Hematopoietic multipotent progenitor cell treated with erythropoietin and hydrocortisone succinate and interleukin-3 and kit ligand, for 6 days (in vitro differentiated cells): ENCODE results near the gene CNOT6.
"Not testable (repeated sequence)": the region's sequence is repeated elsewhere in the genome, so short reads cannot be mapped to it uniquely, and the experiment has no call there.

ENCODE experiments used
- DNase-seq: peaks from one replicate; pipeline ENCODE4 v3.0.0-alpha.2; 2015

Gene CNOT6

DNA sequence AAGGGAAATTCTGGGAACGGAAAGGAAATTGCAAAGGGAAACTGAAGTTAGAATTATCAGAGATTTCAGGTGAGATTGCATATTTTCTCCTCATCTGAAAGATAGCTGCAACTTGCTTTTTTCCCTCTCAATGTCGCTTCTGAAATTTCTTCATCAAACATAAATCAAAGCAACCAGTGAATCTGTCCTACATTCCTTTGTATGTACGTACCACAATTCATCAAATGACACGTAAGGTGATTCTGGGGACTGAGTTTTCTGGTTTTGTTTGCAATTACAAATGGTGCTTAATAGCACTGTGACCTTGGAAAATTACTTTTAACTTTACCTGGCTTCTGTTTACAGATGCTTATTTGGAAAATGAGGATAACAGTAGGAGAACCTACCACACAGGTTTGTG, 21.9 kb upstream of the CNOT6 start:
- no peak for DNase-seq

DNA sequence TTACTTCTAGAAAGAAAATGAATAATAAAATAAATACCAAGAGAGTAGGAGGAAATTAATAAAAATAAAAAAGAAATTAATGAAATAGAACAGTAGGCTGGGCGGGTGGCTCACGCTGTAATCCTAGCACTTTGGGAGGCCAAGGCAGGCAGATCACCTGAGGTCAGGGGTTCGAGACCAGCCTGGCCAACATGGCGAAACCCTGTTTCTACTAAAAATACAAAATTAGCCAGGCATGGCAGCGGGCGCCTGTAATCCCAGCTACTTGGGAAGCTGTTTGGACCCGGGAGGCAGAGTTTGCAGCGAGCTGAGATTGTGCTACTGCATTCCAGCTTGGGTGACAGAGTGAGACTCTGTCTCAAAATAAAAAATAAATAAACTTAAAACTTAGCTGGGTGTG, 20.8 kb upstream of the CNOT6 start:
- DNase-seq: not testable (repeated sequence)

DNA sequence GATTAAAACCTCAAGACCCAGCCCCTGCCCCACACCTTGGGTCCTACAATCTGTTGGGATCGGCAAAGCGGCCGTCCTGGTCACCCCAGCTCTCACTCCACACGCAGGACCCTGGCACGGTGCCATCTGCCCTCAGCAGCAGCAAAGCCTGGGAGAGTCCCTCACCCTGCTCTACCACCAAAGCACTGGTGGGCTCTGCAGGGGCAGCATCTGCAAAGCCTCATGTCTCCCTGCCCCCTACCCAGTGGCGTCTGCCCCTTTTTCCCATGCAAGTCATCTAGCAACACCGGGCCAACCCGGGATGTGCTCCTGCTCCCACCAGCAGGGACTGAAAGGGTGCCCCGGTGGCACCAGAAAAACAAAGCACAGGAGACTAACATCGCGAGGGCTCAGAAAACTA, 19.6 kb upstream of the CNOT6 start:
- DNase-seq: no peak

DNA sequence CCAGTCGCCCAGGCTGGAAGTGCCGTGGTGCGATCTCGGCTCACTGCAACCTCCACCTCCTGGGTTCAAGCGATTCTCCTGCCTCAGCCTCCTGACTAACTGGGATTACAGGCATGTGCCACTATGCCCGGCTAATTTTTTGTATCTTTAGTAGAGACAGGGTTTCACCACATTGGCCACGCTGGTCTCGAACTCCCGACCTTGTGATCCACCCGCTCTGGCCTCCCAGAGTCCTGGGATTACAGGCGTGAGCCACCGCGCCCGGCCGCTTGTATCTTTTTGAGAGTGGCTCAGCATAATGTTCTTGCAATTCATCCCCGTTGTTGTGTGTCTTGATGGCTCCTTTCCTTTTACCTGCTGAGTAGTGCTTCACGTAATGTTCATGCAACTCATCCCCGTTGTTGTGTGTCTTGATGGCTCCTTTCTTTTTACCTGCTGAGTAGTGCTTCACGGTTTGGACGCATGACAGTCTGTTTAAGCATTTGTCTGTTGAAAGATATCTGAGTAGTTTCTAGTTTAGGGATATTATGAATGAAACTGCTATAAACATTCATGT, 18.1 kb upstream of the CNOT6 start:
- DNase-seq: not testable (repeated sequence)

DNA sequence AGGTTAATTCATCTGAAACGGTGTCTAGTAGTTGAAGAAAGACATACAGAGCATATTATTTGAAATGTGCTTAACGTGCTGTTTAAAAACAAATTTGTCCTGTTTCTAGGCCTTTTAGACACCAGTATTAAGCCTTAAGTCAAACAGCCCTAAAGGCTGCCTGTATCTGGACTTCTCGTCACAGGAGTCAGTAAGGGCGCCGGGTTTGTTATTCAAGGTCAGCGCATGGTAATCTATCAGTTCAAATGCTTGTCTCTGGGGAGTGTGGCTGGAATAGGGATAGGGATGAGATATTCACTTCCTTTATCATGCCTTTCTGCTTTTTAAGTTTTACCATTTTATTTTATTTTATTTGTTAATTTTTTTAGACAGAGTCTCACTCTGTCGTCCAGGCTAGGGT, 9.4 kb upstream of the CNOT6 start:
- no peak for DNase-seq

DNA sequence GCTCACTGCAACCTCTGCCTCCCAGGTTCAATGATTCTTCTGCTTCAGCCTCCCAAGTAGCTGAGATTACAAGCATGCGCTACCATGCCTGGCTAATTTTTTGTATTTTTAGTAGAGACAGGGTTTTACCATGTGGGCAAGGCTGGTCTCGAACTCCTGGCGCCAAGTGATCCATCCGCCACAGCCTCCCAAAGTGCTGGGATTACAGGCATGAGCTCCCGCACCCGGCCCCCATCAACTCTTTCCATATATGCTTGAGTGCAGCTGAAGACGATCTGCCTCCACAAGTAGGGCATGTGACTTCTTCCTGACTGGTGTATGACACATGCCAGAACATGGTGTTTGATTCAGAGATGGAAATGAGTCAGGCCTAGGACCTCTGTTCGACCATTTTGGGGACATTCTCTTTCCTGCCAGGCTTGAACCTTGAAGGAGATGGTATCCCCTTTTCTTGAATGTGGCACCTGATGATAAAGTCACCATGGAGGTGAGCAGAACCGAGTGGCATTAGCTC, 7.5 kb upstream of the CNOT6 start:
- DNase-seq: no peak

DNA sequence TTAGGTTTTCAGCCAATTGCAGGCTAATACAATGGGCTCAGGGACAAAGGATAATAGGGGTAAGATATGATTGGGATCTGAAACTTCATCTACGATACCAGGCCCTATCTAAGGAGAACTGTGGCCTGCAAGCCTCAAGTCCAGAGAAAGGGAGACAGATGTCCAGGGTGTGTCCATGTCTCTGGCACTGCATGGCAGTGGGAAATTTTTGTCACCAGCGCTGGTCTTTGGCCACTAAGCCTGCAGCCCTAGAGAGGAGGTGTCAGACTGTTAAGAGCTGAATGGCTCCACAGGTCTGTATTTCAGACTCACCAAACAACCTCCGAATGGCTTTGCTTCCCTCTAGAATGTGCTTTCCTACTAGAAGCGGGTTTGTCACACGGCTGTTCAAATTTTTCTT, 6.6 kb upstream of the CNOT6 start:
- DNase-seq: no peak

DNA sequence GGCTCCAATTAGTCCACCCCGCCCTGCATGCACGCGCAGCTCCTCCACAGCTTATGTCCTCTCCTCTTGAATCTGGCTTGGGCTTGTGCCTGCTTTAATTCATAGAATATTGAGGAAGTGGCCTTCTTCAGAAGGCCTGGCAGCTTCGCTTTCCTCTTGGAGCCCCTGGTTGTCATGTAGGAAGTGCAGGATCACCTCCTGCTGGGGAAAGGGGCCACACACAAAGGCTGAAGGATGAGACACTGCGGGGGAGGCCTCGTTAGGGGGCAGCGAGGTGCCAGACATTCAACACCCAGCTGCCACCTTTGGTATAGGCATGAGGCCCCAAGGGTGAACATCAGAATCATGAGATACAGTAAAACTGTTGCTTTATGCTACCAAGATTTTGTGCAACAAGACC, 2.7 kb upstream of the CNOT6 start:
- DNase-seq: peak; percentile 55

DNA sequence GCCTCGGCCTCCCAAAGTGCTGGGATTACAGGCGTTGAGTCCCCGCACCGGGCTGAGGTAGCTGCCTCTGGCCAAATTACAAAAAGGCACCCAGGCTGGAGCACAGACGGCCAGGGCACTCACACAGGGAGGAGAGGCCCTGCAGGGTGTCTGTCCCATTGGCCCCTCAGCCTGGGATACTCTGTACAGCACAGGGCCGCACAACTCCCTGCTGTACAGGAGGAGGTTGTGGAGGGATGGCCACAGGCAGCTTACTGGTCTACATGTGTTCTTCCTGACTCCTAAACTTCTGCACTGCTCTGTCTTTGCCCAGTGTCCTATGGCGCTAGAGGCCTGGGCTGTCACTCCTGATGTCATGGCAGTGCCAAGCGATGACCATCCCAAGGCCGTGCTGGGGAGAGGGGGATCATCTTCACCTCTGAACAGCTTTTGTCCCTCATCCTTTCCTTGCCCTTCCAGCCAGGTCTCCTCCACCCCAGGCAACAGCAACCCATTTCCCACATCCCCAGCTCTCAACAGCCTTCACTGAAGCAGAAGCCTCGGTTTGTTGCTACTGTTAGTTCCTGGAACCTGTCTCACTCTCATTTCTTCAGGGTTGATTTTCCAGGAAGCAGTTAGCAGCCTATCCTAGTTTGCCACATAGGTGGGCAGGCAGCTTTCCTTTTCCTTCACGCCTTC, 1.8 kb upstream of the CNOT6 start:
- DNase-seq: no peak

DNA sequence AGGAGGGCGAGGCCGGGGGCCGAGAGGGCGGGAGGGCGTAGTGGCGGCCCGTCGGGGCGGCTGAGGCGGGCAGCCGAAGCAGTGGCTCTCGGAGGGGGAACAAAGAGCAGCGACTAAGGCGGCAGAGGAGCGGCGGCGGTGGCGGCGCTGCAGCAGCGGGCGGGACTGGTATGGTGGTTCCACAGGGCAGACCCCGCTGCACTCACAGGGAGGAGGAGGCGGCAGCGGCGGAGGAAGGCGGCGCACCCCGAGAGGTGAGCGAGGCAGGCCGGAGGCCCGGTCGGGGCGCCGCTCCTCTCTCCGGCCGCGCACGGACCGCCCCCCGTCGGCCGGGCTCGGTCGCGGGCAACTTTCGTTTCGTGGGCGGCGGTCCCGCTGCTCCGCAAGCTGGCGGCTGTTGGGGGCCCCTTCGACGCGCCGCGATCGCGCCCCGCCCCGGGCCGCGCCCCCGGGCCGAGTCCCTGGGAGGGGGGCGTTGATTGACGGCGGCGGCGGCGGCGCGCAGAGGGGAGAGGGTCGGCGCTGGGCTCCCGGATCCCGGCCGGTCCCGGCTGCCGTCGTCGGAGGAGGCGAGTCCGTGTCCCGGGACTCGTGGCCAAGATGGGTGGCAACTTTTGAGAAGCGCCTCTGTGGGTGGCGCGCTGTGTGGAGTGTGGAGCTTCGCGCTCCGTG, 467 bp downstream of the CNOT6 start:
- DNase-seq: peak; percentile 57

DNA sequence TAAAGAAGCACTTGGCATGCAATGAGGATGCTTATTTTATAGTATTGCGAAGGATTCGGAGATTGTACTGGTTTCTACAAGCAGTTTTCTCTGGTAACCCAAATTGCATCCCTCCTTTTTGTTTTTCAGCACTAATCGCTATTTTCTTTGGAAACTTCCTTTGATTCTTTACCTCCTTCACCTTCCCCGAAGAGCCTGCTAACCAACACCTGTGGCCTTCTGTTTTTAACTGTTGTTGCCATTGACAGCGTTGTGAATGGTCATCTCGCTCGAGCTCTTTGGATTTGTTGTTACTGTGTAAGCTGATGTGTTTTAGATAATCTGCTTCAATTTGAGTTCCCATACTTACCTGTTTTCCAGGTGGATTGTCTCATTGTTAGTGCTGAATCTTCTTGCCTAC, 1.1 kb downstream of the CNOT6 start:
- DNase-seq: no peak

DNA sequence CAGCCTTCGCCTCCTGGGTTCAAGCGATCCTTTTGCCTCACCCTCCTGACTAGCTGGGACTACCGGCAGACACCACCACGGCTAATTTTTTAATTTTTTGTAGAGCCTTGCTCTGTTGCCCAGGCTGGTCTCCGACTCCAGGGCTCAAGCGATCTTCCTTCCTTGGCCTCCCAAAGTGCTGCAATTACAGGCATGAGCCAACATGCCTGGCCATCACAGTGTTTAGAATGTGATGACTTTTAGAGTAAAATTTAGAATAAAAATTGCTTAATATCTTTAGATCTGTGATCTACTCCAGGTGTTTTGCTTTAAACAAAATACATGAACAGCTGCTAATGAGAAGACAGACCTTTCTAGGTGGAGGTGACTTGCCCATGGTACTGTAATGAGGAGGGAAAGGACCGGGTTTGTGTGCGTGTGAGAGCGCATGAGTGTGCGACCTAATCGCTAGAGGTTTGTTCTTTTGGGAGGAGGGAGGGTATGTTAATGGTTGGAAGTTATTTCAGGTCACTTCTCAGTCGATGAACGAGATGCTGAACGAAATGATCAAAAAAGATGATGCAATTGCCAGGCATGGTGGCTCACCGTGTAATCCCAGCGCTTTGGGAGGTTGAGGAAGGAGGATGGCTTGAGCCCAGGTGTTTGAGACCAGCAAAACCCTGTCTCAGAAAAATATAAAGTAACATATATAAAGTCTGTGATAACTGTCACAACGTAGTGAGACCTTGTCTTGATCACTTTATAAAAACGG, 2.0 kb downstream of the CNOT6 start:
- no peak for DNase-seq

DNA sequence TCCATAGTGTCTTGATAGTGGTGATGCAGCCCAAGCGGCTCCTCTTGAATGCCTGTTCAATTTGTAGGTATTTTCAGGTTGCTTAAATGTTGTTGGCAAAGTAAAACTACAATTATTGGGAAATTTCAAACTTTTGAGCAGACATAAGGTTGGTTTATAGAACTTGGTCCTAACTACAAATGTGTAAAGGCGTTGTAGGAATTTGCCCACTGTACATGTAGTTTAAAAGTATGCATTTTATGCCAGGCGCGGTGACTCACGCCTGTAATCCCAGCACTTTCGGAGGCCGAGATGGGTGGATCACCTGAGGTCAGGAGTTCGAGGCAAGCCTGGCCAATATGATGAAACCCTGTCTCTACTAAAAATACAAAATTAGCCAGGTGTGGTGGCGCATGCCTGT, 2.6 kb downstream of the CNOT6 start:
- not testable (repeated sequence) for DNase-seq

DNA sequence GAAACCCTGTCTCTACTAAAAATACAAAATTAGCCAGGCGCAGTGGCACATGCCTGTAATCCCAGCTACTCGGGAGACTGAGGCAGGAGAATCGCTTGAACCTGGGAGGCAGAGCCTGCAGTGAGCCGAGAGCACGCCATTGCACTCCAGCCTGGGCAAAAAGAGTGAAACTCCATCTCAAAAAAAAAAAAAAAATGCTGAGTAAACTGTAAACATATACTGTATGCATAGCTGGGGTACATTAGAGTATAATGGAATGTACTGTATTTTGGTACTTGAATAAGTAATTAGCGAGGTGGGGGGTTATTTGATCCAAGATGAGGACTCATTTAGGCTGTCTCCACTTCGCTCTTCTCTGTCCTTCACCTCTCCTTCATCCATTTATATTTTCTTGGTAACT, 3.7 kb downstream of the CNOT6 start:
- DNase-seq: not testable (repeated sequence)

DNA sequence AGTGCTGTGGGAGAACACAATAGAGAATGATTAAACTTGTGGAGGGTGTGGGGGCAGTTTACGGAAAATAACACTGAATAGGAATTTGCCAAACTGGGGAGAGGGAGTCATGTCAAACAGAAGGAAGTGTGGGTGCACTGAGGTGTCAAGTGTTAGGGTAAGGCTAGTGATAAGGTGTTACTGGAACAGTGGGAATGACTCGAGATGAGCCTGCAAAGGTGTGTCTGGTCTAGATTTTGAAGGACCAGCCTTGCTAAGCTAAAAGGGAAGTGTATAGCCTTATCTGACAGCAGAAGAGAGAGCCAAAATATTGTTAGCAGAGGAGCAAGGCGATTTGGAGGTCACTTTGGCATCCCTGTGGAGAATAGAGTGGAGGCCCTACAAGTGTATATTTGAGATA, 4.2 kb downstream of the CNOT6 start:
- DNase-seq: no peak

DNA sequence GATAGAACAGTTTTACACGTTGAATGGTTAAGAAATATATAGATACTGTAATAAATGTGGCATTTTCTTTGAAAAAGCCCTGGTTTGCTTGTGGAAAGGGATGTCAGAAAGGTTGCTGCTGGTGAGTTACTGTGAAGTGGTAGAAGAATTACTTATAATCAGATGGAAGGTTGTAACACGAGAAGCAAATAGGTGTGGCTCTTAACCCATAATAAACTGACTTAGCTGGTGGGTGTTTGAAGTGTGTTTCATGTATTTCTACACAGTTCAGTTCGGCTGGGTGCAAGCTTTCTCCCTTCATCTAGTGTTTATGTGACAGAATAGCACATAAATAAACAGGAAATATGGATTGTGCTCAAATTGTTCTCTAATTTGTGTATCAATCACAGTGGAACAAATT, 5.5 kb downstream of the CNOT6 start:
- DNase-seq: peak; percentile 49

DNA sequence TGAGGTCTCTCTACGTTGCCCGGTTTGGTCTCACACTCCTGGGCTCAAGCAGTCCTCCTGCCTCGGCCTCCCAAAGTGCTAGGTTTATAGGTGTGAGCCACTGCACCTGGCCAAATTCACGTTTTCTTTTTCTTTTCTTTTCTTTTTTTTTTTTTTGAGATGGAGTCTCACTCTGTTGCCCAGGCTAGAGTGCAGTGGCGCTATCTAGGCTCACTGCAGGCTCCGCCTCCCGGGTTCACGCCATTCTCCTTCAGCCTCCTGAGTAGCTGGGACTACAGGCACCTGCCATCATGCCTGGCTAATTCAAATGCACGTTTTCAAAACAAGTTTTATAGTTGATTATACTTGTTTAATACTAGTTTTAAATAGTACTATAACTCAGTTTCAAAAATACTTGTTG, 6.1 kb downstream of the CNOT6 start:
- DNase-seq: not testable (repeated sequence)

DNA sequence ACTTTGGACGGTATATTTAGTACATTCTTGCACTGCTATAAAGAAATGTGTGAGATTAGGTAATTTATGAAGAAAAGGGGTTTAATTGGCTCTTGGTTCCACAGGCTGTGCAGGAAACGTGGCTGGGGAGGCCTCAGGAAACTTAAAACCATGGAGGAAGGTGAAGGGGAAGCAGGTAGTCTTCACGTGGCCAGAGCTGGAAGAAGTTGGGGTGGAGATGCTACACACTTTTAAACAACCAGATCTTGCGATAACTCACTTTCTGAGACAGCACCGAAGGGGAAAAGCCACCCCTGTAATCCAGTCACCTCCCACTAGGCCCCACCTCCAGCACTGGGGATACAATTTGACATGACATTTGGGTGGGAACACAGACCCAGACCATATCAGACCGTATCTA, 13.5 kb downstream of the CNOT6 start:
- no peak for DNase-seq

DNA sequence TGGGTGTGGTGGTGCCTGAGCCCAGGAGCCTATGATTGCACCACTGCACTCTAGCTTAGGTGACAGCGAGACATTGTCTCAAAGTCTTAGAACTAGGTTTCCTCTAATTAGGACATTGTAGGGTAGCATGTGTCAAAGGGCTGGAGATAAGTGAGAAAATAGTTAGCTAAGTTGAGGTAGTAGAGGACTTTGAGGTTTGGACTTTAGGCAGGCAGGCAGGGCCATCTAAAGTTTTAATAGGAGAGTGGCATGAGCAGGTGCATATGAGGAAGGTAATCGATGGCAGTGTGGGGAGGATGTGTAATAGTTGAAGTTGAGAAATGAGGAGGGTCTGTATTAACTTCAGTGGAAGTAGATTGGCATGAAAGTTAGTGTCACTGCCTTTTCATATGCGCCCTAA, 21.1 kb downstream of the CNOT6 start:
- no peak for DNase-seq

DNA sequence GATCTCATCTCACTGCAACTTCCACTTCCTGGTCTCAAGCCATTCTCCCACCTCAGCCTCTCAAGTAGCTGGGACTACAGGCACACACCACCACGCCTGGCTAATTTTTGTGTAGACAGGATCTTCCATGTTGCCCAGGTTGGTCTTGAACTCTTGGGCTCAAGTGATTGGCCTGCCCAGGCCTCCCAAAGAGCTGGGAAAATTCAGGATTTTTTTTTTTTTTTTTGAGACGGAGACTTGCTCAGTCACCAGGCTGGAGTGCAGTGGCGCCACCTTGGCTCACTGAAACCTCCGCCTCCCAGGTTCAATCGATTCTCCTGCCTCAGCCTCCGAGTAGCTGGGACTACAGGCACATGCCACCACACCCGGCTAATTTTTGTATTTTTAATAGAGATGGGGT, 21.8 kb downstream of the CNOT6 start:
- not testable (repeated sequence) for DNase-seq

DNA sequence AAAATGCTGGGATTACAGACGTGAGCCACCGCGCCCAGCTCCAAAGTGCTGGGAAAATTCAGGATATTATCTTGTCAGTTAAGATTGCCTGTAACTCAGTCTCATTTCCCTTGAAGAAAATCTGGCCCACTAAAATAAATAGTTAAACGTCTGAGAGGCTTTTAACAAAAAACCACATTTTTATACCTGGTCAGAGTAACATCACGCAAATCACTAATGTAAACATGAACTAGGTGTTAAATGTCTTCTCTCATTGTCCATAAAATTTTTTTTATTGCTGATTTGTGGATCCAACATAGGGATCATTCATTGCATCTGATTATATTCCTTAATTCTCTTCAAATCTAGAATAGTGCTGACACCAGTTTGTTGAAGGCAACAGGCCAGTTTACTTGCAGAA, 22.3 kb downstream of the CNOT6 start:
- no peak for DNase-seq

DNA sequence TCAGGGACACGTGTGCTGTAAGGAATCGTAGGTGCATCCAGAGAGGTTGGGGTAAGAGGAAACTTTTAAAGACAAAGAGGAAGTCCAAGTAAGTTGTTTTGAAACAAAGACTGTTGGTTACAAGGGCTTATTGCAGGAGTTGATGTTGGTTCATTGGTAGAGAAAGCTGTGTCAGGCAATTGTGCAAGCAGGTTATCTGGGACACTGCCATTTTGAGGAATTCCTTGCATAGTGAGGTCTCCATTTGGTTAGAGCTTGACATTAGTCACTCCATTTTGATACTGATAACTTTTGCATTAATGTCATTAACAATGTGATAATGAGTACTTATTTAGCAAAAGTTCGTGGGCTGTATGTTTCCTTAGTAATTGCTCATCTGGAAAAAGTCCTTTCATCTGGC, 24.9 kb downstream of the CNOT6 start:
- peak; percentile 60 for DNase-seq

DNA sequence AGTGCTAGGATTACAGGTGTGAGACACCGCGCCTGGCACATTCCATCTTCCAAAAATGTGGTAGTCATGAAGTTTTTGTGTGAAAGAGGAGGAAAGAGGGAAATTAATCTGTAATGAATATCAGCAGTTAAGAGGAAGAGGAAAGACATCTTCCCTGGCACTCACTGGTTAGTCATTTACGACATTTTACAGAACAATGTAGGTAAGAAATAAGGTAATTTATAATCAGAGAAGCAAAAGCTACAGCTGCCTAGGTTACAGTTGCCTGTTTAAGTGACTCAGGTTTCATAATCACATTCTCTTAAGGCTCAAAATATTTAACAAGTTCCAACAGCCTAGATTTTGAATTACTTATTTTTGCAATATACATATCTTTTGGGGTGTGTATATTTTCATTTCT, 26.9 kb downstream of the CNOT6 start:
- no peak for DNase-seq

DNA sequence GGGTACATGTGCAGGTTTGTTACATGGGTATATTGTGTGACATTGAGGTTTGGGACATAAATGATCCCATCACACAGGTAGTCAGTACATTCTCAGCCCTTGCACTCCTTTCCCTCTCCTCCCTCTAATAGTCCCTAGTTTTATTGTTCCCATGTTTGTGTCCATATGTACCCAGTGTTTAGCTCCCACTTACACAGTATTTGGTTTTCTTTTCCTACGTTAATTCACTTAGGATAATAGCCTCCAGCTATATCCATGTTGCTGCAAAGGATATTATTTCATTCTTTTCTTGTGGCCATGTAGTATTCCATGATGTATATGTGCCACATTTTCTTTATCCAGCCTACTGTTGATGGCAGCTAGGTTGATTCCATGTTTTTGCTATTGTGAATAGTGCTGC, 27.4 kb downstream of the CNOT6 start:
- no peak for DNase-seq
